CD4-positive, alpha-beta T cell treated with Interleukin-4 for 4 hours (primary cell): ENCODE measurements around the gene ZSCAN18.

Experiments used
- DNase-seq: peaks from one replicate; pipeline ENCODE4 v3.0.0-alpha.2; 2020

The ZSCAN18 gene

DNA sequence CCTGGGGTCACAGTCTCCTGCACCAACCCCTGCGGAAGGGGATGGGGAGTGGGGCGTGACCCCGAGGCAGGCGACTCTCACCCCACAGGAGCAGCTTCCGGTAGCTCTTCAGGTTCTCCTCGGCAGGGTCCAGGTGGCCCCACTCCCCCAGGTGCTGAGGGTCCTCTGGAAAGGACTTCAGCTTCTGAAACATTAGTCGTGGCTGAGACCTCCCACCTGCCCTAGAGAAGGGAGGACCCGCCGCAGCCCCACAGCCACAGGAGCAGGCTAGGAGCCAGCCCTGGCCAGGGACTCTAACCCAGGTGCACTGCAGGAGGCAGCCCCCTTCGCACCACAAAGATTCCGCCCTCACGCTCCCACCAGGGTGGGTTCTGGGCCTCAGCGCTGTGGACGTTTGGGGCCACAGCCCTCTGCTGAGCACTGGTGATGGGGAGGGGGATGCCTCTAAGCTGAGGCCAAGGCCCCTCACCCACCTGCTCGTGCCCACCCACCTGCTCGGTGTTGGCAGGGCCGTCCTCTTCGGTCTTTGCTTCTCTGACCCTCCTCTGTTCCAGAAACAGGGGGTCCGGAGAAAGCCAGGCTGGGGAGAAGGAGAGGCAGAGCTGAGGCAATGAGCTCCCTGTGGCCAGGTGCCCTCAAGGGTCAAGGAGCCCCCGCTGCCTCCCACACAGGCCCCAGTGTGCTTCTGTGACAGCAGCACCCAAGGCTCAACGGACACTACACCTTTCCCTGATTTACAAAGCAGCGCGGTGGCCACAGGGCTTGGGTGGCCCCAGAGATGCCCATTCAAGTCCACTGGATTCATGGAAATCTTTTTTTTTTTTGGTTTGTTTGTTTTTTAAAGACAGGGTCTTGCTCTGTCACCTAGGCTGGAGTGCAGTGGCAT is 11.0 kb downstream of the ZSCAN18 start:
- no peak for DNase-seq

DNA sequence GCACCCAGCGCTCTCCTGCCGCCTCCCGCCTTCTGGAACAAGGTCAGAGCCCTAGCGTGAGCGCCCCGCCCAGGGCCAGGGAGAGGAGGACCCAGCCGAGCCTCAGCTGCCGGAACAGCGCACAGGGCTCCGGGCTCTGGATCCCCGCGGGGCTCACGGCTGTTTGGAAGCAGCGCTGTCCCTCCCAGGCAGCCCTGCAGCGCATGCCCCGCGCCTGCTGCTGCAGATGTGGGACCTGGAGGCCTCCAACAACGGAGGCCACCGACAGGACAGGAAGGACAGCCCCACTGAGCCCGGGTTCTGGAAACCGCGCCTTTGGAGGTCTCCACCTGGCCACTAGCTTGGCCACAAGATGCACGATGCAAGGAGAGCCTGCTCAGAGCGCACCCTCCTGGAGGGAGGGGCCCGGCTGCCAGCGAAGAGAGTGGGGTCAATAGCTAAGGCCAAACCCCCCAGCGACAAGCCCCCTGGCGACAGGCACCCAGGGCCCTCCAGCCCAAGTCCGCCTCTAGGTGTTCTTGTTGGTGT is 12.6 kb downstream of the ZSCAN18 start:
- DNase-seq, result no peak

DNA sequence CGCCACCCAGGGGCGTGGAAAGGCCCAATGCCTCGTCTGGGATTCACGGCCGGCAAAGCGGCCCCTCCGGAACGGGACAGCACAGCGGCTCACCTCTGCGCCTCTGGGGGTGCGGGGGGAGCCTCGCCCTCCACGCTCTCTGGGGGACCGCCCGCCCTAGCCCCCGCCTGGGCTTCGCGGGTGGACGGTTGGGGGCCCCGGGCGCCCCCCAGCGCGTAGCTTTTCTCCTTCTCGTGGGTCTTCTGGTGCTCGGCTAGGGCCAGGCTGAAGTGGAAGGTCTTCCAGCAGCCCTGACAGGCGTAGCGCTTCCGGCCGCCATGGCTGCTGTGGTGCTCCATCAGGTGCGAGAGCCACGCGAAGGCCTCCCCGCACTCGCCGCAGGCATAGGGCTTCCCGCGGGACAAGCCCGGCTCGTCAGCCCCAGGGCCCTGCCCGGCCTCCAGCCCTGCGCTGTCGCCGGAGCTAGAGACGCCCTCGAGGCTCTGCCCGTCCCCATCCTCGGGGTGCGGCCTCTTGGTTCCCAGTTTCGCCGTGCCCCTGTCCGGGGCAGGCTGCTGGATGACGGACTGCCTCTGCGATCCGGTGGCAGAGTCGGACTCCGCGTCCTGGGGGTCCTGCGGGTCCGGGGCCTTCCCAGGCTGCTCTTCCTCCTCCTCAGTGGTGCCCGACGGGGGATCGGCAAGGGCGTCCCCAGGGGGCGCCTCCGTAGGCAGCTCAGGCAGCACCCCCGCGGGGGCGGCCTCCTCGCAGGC is 13.3 kb downstream of the ZSCAN18 start:
- DNase-seq, result no peak

DNA sequence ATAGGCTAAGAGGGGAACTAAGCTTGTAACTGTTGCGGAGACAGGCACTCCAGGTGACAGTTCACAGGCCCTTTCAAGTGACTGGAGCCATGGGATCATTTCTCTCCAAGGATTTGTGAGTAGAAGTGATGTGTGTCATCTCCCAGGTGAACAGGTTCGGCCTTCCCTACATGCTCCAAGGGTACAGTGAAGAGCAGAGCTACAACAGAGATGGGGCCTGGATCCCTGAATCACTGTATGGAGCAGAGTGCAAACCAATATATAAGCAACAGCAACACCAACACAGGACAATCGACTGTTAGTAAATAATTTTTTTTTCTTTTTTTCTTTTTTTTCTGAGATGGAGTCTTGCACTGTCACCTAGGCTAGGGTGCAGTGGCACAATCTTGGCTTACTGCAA is 15.0 kb downstream of the ZSCAN18 start:
- no peak for DNase-seq

DNA sequence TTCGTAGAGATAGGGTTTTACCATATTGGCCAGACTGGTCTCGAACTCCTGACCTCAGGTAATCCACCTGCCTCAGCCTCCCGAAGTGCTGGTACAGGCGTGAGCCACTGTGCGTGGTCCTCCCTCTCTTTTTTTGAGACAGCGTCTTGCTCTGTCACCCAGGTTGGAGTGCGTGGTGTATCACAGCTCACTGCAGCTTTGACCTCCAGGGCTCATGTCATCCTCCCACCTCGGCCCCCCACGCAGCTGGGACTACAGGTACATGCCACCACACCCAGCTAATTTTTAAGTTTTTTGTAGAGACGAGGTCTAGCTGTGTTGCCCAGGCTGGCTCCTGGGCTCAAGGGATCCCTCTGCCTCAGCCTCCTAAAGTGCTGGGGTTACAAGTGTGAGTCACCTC is 18.2 kb downstream of the ZSCAN18 start:
- DNase-seq, result no peak

DNA sequence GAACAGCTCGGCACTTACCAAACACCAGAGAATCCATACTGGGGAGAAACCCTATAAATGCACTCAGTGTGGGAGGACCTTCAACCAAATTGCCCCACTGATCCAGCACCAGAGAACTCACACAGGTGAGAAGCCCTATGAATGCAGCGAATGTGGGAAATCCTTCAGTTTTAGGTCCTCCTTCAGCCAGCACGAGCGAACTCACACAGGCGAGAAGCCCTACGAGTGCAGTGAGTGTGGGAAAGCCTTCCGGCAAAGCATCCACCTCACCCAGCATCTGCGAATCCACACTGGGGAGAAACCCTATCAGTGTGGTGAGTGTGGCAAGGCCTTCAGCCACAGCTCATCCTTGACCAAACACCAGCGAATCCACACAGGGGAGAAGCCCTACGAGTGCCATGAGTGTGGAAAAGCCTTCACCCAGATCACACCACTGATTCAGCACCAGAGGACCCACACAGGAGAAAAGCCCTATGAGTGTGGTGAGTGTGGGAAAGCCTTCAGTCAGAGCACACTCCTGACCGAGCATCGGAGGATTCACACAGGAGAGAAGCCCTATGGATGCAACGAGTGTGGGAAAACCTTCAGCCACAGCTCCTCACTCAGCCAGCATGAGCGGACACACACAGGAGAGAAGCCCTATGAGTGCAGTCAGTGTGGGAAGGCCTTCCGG is 30.7 kb downstream of the ZSCAN18 start:
- DNase-seq, result no peak

DNA sequence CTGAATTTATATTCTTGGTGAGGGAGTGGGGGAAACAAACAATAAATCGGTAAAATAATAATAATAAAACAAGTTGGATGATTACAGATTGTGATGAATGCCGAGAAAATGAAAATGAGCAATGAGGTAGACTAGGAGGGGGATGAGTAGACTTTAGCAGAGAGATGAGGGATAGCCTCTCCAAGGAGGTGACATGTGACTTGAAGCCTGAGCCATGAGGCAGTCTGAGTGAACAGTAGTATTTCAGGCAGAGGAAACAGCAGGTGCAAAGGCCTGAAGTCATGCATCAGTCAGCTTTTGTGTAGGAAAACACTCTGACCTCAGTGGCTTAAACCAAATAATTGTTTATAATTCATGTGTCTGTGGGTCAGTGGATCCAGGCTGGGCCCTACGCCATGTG is 34.3 kb downstream of the ZSCAN18 start:
- no peak for DNase-seq

DNA sequence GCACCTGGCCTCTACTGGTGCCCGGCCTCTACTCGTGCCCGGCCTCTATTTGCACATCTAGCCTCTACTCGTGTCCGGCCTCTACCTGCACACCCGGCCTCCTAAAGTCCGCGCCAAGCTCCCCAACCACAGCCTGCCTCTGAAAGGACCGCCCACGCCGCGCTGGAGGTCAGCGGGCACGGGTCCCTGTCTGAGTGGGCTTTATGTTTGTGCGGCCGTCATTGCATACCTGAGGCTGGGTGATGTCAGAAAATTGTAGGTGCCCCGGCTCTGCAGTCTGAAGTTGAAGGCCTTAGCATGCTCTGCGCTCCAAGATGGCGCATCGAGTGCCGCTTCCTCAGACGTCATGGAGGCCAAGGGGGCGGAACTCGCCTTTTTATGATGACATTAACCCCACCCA is 37.8 kb downstream of the ZSCAN18 start:
- no peak for DNase-seq

DNA sequence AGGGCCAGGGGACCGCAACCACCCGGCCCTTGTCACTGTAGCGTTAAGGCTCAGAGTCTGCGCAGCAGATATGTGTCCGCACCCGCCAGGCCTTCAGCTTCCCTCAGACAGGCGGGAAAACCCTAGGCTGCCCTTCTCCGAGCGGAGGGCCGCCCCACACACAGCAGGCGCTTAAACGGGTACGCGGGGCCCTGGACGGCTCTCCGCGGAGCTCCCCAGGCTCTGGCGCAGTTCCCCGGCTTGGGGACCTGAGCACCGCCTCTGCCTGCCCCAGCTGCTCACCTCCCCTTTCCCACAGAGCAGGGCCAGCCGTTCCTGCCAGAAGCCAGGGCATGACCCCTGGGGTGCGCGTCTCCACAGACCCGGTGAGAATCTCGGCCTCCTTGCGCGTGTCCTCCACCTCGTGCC is 38.4 kb downstream of the ZSCAN18 start:
- no peak for DNase-seq

DNA sequence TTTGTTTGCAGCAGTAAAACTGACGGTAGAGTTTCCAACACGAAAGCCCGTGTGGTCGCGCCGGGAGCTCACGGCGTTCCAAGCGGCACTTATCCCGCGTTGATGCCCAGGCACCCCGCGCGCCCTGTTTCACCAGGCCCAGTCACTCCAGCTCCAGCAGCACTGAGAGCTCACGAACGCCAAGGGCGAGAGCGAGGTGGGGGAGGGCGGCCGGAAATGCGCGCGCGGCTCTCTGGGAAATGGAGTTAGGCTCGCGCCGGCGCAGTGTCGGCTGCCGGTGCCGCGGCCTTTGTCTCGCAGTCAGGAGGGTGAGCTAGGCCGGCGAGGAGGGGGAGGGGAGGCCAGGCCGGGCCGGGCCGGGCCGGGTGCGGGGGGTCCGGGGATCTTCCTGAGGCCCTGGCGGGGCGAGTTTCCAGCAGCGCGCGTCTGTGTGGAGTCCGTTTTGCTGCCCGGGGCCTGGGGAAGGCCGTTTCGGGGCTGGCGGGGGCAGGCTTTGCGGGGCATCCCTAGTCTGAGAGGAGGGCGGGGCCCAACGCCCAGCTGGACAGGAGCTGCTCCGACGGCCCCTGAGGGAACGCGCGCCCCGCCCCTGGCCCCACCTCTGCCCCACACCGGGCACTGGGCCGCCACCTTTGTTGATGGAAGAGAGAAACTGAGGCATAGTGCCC is 38.9 kb downstream of the ZSCAN18 start, which contains the start of gene ZNF135:
ZNF135 (plus strand) TSS at position 280 of the 668 bp plus-strand sequence. CDS start 721 bp downstream, outside the sequence.
- DNase-seq, result peak; percentile 24

DNA sequence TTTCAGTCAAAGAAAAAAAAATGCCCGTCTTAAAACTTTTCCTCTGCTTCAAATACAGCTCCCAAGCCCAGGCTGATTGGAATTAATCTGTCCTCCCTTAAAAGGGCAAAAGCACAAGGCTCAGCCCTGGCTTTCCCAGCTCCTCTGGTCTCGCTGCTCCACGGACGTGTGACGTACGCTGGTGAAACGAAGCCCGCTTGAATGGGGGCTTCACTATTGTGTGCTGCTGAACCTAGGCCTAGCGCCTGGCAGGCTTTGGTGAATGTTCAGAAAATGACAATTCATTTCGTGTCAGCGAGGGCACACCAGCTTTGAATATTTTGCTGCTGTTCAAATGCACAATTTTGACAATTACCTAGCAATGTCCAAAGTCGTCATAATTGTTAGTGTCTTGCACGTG is 39.6 kb downstream of the ZSCAN18 start:
- DNase-seq, result no peak

DNA sequence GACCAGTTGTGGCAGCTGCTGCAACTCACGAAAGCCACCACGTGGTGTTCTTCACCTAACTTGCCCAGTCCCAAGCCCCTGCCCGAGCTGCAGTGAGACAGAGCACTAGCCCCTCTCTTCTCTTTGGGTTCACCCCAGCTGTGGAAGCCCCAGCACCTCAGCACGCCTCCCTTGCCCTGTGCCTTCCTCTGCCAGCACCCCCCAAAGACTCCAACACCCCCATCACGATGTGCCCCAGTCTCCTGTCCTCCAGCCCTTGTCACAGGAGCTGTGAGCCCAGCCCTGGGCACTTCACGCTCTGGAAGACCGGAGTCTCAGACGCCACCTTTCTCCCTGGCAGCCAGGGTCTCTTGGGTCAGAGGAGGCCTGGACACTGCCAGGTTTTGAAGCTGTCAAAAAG is 41.2 kb downstream of the ZSCAN18 start:
- DNase-seq, result no peak

DNA sequence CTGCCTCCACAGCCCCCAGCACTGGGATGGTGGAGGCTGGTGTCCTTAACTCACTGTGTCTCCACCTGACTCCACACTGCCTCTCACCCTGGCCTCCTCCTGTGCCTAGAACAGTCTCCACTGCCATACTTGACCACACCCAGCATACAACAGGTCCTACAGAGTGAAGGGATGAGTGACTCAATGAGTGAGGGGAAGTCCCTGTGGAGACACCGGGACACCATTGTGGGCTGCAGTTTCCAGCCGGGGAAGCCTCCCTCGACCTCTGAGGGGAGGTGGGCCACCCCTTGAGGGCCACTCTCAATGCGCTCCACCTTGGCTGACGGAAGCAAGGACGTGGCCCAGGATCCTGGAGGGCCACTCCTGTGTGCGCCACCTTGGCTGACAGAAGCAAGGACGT is 41.8 kb downstream of the ZSCAN18 start:
- DNase-seq, result no peak

DNA sequence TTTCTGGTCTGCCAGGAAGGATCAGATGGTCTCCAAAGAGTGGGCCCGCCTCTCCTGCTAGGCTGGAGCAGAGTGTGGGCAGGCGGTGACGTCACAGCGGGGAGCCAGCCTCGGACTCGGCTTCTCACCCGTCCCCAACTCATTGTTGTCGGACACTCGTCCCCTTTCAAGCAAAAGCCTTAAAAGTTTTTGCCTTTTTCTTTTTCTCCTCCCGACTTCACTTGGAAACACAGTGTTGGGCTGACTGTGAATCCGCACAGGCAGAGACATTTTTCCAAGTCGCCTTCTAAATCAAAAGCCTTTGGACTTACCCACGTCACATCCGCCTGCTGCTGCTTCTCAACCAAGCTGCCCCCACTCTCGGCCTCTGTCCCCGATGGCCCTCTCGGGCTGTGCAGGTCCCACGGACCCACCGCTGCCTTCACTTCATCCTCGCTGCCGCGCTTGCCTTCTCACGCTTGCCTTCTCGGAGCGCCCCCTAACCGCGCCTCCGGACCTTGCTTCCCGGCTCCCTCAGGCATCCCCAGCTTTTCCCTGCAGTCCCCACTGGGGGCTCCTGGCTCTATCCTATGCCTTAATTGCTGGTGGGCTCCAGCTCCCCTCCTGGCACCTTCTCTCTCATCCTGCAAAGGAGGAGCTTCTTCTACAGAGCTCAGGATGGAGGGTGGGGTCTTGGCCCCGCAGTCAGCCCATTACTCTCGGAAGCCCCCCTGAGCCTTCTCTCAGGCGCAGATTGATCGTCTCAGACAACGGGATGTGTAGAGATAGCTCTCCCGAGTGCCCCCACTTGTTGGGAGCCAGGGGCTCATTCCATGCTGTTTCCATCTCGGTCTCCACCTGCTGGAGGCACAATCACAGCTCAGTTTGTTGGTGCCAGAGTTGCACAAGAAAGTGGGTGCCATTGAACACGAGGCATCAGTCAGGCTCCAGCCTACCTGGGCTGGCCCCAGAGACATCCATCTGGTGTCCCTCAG is 42.8 kb downstream of the ZSCAN18 start:
- no peak for DNase-seq

DNA sequence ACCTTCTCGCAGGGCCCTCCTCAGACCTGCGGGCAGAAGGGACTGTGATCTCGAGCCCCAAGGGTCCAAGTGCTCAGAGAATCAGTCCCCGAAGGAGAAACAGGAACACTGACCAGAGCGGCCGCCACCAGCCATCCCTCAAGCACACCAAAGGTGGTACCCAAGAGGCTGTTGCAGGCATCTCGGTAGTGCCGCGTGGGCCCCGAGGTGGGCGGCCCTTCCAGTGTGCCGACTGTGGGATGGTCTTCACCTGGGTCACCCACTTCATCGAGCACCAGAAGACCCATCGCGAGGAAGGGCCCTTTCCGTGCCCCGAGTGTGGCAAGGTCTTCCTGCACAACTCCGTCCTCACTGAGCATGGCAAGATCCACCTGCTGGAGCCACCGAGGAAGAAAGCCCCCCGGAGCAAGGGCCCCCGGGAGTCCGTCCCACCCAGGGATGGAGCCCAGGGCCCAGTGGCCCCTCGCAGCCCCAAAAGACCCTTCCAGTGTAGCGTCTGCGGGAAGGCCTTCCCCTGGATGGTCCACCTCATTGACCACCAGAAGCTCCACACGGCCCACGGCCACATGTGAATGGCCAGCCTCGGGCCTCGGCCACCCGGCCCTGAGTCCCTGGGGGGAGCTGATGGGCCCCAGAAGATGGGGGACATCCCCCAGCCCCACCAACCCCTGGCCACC is 44.4 kb downstream of the ZSCAN18 start:
- DNase-seq, result no peak

DNA sequence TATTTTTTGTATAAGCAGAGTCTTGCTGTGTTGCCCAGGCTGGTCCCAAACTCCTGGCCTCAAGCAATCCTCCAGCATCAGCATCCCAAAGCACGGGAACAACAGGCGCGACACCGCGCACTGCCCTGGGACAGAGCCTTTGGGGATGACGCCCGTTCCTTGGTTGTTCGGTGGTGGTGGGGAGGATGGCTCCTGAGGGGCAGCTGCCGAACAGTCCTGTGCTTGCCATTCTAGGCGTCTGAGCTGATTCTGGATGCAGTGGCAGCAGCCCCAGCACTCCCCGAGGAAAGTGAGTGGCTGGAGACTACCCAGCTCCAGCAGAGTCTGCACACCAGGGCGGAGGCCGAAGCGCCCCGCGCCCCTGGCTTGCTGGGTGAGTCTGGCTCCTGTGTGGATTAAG is 45.8 kb downstream of the ZSCAN18 start:
- no peak for DNase-seq

DNA sequence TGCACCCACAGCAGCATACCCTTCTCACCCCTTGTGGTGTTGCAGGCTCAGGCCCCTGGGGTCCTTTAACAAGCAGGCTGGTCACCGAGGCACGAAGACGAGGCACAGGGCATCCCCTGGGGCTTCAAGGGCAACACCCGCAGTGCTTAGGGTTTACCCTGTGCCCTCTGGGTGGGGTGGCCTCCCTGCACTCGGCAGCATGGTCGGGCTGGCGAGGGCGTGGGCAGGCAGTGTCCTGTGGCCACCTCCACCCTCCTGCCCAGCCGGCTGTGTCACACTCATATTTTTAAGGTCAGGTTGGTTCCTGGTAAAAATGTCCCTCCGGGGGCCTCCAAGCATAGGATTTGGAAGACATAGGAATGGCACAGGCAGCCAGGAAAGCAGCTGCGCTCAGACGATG is 50.4 kb downstream of the ZSCAN18 start:
- DNase-seq, result no peak

DNA sequence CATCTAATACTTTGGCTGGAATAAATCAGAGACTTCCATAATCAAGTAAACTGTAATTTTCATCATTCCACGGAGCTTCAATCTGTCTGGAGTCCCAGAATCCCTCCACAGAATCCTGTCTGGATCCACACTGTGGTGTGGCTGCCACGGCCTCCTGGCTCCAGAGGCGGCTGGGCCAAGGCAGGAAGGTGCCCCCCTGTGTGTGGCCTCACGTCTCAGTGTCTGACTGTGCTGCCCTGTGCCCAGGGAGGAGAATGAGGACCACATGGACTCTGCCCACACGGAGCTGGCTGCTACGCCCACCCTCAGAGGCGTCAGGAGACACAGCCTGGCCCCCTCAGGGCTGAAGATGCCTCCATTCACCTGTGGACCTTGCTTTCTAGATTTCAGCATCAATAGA is 51.2 kb downstream of the ZSCAN18 start:
- no peak for DNase-seq

DNA sequence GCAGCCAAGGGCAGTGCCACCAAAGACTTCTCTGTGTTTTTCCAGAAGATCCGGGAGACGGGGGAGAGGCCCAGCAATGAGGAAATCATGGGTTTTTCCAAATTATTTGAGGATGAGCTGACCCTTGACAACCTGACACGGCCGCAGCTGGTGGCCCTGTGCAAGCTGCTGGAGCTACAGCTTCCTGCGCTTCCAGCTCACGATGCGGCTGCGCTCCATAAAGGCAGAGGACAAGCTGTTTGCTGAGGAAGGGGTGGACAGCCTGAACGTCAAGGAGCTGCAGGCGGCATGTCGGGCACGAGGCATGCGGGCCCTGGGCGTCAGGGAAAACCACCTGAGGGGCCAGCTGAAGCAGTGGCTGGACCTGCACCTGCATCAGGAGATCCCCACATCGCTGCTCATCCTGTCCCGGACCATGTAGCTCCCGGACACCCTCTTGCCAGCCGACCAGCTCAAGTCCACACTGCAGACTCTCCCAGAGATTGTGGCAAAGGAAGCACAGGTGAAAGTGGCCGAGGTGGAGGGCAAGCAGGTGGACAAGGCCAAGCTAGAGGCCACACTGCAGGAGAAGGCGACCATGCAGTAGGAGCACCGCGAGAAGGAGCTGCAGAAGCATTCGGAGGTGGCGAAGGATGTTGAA is 52.5 kb downstream of the ZSCAN18 start:
- no peak for DNase-seq

DNA sequence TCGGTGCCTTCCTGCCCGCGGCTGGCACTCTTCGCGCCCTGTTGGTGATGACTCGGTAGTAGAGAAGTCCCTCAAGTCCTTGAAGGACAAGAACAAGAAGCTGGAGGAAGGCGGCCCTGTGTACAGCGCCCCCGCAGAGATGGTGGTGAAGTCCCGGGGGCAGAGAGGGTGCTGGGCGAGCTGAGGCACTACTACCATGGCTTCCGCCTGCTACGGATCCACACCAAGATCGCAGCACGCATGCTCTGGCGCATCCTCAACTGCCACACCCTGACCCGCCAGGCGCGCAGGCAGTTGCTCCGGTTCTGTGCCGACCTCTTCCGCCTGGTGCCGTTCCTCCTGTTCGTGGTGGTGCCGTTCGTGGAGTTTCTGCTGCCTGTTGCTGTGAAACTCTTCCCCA is 53.1 kb downstream of the ZSCAN18 start:
- DNase-seq, result no peak
